ENCODE data around the gene RHNO1. TPM values are rescaled to one million over a fixed set of nuclear protein-coding genes. Genes with fewer than 3 reads are reported as not detected.

The RHNO1 gene
- total RNA-seq, 1 experiment from 2014 or later: 99.8 TPM

DNA sequence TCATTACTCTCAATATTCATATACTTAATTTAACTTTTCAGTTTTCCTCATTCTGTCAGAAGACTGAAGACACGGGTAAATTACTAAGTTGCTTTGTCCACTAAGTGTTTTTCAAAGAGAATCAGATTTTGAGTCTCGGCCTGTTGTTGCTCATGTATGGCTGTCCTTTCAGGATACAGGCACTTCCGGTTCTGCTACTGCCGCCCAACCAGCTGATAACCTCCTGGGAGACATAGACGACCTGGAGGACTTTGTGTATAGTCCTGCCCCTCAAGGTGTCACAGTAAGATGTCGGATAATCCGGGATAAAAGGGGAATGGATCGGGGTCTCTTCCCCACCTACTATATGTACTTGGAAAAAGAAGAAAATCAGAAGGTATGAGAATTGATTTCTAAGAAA, 53.8 kb downstream of the RHNO1 start:
- POLR2A ChIA-PET: no interaction called here
- intact Hi-C loops (cut with micrococcal nuclease; ENCODE audit: unreplicated experiment): no loop called here
- TF ChIP-seq, protein P1, sequence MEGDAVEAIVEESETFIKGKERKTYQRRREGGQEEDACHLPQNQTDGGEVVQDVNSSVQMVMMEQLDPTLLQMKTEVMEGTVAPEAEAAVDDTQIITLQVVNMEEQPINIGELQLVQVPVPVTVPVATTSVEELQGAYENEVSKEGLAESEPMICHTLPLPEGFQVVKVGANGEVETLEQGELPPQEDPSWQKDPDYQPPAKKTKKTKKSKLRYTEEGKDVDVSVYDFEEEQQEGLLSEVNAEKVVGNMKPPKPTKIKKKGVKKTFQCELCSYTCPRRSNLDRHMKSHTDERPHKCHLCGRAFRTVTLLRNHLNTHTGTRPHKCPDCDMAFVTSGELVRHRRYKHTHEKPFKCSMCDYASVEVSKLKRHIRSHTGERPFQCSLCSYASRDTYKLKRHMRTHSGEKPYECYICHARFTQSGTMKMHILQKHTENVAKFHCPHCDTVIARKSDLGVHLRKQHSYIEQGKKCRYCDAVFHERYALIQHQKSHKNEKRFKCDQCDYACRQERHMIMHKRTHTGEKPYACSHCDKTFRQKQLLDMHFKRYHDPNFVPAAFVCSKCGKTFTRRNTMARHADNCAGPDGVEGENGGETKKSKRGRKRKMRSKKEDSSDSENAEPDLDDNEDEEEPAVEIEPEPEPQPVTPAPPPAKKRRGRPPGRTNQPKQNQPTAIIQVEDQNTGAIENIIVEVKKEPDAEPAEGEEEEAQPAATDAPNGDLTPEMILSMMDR (IDR thresholded peaks at IDR 0.05; ENCODE audit: insufficient read depth in 1 of 2, low read depth in 1 of 2, low read length in 1 of 2, severe bottlenecking in 1 of 2, unreplicated experiment in 1 of 2): no peak

DNA sequence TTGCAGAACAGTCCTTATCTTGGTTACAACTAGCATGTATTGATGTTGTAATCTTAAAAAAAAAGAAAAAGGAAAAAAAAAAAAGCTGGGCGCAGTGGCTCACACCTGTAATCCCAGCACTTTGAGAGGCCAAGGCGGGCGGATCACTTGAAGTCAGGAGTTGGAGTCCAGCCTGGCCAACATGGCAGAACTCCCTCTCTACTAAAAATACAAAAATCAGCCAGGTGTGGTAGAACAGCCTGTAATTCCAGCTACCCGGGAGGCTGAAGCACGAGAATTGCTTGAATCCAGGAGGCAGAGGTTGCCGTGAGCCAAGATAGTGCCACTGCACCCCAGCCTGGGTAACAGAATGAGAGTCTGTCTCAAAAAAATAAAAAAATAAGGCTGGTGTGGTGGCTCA, 56.6 kb downstream of the RHNO1 start:
- POLR2A ChIA-PET: no interaction called here

More for the DNA sequence above, 53.8 kb downstream of the RHNO1 start:
- H3K27ac Mint-ChIP-seq (ENCODE audit: unreplicated experiment): no peak overlapping the region
- no peaks in the 10 kb centered on the region for H3K9me3 Mint-ChIP-seq (ENCODE audit: unreplicated experiment)
- Histone ChIP-seq H3K4me3 (ENCODE audit: low read depth, low read length) (no peak overlapping the region), H3K27me3 (replicated peaks; ENCODE audit: control insufficient read depth, insufficient read depth, low read length) (no peaks in the 10 kb centered on the region), H3K9me3 (no peaks in the 10 kb centered on the region), H3K36me3 (ENCODE audit: control insufficient read depth, insufficient read depth, low read length) (peaks cover 2% of the 10 kb centered on the region), H3K4me1 (no peaks in the 10 kb centered on the region)
- H3K27me3 Mint-ChIP-seq (ENCODE audit: insufficient read depth, unreplicated experiment): no peaks in the 10 kb centered on the region
- CTCF ChIA-PET: interaction anchor here (0.6 kb wide), 1 partner anchor 340 kb away, joined by 3 read pairs; no protein-coding TSS in a partner anchor
- no peak for DNase-seq
- H3K36me3 Mint-ChIP-seq (ENCODE audit: insufficient read depth, unreplicated experiment): peaks cover 80% of the 10 kb centered on the region
- BruUV-seq (replicated peaks): no TSS peak
- H3K4me1 Mint-ChIP-seq (ENCODE audit: low read depth, unreplicated experiment): no peaks in the 10 kb centered on the region
- H3K4me3 Mint-ChIP-seq (ENCODE audit: unreplicated experiment): no peak overlapping the region

DNA sequence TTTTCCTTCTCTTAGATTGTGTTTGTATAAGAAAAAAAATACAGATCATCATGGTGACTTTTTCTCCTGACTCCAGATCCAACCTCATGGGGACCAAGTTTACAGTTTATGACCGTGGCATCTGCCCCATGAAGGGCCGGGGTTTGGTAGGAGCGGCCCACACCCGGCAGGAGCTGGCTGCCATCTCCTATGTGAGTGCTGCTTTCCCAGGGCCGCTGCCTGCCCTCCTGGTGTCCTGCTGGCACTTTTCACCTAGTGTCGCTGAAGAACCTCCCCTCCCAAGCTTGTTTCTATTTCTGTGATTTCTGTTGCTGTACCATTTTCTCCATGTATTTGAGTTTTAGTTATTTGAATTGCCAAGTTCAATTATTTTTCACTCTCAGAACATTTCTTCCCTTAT, 57.3 kb downstream of the RHNO1 start:
- Mint-ChIP-seq H3K9me3 (ENCODE audit: unreplicated experiment) (no peaks in the 10 kb centered on the region), H3K27me3 (ENCODE audit: insufficient read depth, unreplicated experiment) (no peaks in the 10 kb centered on the region), H3K27ac (ENCODE audit: unreplicated experiment) (no peak overlapping the region), H3K36me3 (ENCODE audit: insufficient read depth, unreplicated experiment) (peaks cover 83% of the 10 kb centered on the region), H3K4me3 (ENCODE audit: unreplicated experiment) (no peak overlapping the region), H3K4me1 (ENCODE audit: low read depth, unreplicated experiment) (no peaks in the 10 kb centered on the region)
- H3K9me3 ChIP-seq: no peaks in the 10 kb centered on the region
- BruUV-seq (replicated peaks): no TSS peak
- H3K27me3 ChIP-seq (replicated peaks; ENCODE audit: control insufficient read depth, insufficient read depth, low read length): no peaks in the 10 kb centered on the region
- H3K36me3 ChIP-seq (ENCODE audit: control insufficient read depth, insufficient read depth, low read length): peaks cover 2% of the 10 kb centered on the region
- TF ChIP-seq, protein P1 (IDR thresholded peaks at IDR 0.05; ENCODE audit: insufficient read depth in 1 of 2, low read depth in 1 of 2, low read length in 1 of 2, severe bottlenecking in 1 of 2, unreplicated experiment in 1 of 2): no peak
- H3K4me1 ChIP-seq: no peaks in the 10 kb centered on the region
- POLR2A ChIA-PET: no interaction called here
- DNase-seq: no peak
- no peak overlapping the region for H3K4me3 ChIP-seq (ENCODE audit: low read depth, low read length)
- intact Hi-C loops (cut with micrococcal nuclease; ENCODE audit: unreplicated experiment): no loop called here
- CTCF ChIA-PET: no interaction called here

More for the DNA sequence above, 56.6 kb downstream of the RHNO1 start:
- DNase-seq: no peak
- Mint-ChIP-seq H3K9me3 (ENCODE audit: unreplicated experiment) (no peaks in the 10 kb centered on the region), H3K4me1 (ENCODE audit: low read depth, unreplicated experiment) (no peaks in the 10 kb centered on the region), H3K36me3 (ENCODE audit: insufficient read depth, unreplicated experiment) (peaks cover 75% of the 10 kb centered on the region), H3K27ac (ENCODE audit: unreplicated experiment) (no peak overlapping the region), H3K4me3 (ENCODE audit: unreplicated experiment) (no peak overlapping the region), H3K27me3 (ENCODE audit: insufficient read depth, unreplicated experiment) (no peaks in the 10 kb centered on the region)
- intact Hi-C loops (cut with micrococcal nuclease; ENCODE audit: unreplicated experiment): no loop called here
- CTCF ChIA-PET: interaction anchor here (0.6 to 1.0 kb wide), 3 partner anchors 11 to 79 kb away, joined by 3 to 7 read pairs (median 3); no protein-coding TSS in a partner anchor
- no TSS peak for BruUV-seq (replicated peaks)
- Histone ChIP-seq H3K4me3 (ENCODE audit: low read depth, low read length) (no peak overlapping the region), H3K4me1 (no peaks in the 10 kb centered on the region), H3K9me3 (no peaks in the 10 kb centered on the region), H3K27me3 (replicated peaks; ENCODE audit: control insufficient read depth, insufficient read depth, low read length) (no peaks in the 10 kb centered on the region), H3K36me3 (ENCODE audit: control insufficient read depth, insufficient read depth, low read length) (peaks cover 2% of the 10 kb centered on the region)
- TF ChIP-seq, protein P1 (IDR thresholded peaks at IDR 0.05; ENCODE audit: insufficient read depth in 1 of 2, low read depth in 1 of 2, low read length in 1 of 2, severe bottlenecking in 1 of 2, unreplicated experiment in 1 of 2): no peak

Measured in Caco-2 (cell line).